ENCODE results near the gene ALG2. TPM values are rescaled to one million over a fixed set of nuclear protein-coding genes. Genes with fewer than 3 reads are reported as not detected.

Gene ALG2
- total and polyA plus RNA-seq, 2 of the 4 experiments (the other 2 are of a cell fraction) = 36.4 to 38.4 TPM

DNA sequence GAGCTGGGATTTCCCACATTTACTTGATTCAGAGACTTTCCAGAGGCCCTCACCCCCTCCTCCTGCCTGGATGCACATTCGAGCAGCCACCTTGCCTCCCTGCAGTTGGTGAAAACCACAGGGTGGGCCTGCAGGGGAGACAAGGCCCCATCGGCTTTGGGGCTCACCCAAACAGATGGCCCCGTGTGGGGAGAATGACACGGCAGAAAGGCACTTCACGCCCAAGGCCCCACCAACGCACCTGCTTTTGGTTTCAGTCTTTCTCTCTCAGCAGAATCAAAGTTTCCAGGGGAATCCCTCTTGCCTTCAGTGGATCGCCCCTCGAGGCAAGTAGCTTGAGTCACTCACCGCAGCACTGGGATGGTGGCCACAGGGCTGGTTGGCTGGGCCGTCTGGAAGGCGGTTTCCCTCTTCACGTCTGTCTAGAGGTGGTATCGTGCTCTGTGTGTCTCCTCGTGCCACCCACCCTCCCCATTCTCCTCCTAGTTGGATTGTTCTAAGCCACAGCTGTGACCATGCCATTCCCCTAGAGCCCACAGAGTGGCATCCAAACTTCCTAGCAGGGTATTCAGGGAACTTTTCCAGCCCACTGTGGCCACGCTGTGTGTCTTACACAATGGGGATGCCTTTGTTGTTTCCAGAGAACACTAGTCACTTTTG lies 32.2 kb upstream of the ALG2 start:
- H3K4me3 ChIP-seq (ENCODE audit: insufficient read depth, low read depth, low read length) = no peak overlapping the region

More for the DNA sequence above, 32.2 kb upstream of the ALG2 start:
- BruUV-seq (replicated peaks) = no TSS peak
- Histone ChIP-seq H3K27ac (ENCODE audit: insufficient read depth, low read length) (no peak overlapping the region), H2BK5ac (ENCODE audit: low read depth, low read length, poor library complexity, severe bottlenecking) (no peak overlapping the region), H3K14ac (replicated peaks; ENCODE audit: low read depth, low read length) (no peak overlapping the region), H3K79me1 (ENCODE audit: low read depth in 1 of 2, low read length in 2 of 2) (no peaks in the 10 kb centered on the region), H4K5ac (ENCODE audit: low read depth, low read length) (no peak overlapping the region), H3K27me3 (ENCODE audit: control insufficient read depth, insufficient read depth, low read length) (0 out of 2 replicates have a peak, but pooled peaks cover 4% of the 10 kb centered on the region), H4K8ac (ENCODE audit: low read depth in 2 of 2, low read length in 2 of 2) (no peak overlapping the region), H2BK120ac (ENCODE audit: low read depth, low read length) (no peak overlapping the region), H3K4ac (ENCODE audit: low read depth, low read length) (no peak overlapping the region), H4K20me1 (ENCODE audit: insufficient read depth, low read length) (no peaks in the 10 kb centered on the region), H2AFZ (replicated peaks; ENCODE audit: low read length, poor library complexity) (no peak overlapping the region), H3K18ac (ENCODE audit: low read depth, low read length) (no peak overlapping the region), H4K91ac (ENCODE audit: insufficient read depth, low read depth, low read length) (no peak overlapping the region), H3K9me3 (ENCODE audit: control insufficient read depth, insufficient read depth, low read length) (no peaks in the 10 kb centered on the region), H3K9me1 (ENCODE audit: insufficient read depth, low read length) (no peaks in the 10 kb centered on the region), H2BK20ac (ENCODE audit: low read depth, low read length) (no peak overlapping the region), H2AK5ac (ENCODE audit: low read depth, low read length) (no peak overlapping the region), H3K4me2 (ENCODE audit: low read depth, low read length) (no peak overlapping the region), H2AK9ac (replicated peaks; ENCODE audit: low read depth, low read length, poor library complexity) (no peak overlapping the region), H3K23ac (ENCODE audit: low read depth, low read length) (no peak overlapping the region), H3K4me1 (ENCODE audit: control insufficient read depth, insufficient read depth, low read length) (no peaks in the 10 kb centered on the region), H3K9ac (ENCODE audit: low read depth, low read length) (no peak overlapping the region), H3K36me3 (ENCODE audit: control insufficient read depth, insufficient read depth, low read length) (no peaks in the 10 kb centered on the region), H3K56ac (ENCODE audit: extremely low read depth, insufficient read depth, low read length) (no peak overlapping the region), H2BK15ac (ENCODE audit: low read depth, low read length) (no peak overlapping the region)
- in situ Hi-C loops (cut with MboI; ENCODE audit: low sequenced_read_pairs) (loop anchor here (25.0 kb wide), 3 partner anchors 558 to 958 kb away; partner anchors contain the start of gene NR4A3), intact Hi-C loops (cut with micrococcal nuclease) (no loop called here), dilution Hi-C loops (cut with HindIII; ENCODE audit: low sequenced_read_pairs, unreplicated experiment) (no loop called here)
- ChIA-PET CTCF (no interaction called here), POLR2A (ENCODE audit: unreplicated experiment) (no interaction called here)
- TF ChIP-seq, protein P1, sequence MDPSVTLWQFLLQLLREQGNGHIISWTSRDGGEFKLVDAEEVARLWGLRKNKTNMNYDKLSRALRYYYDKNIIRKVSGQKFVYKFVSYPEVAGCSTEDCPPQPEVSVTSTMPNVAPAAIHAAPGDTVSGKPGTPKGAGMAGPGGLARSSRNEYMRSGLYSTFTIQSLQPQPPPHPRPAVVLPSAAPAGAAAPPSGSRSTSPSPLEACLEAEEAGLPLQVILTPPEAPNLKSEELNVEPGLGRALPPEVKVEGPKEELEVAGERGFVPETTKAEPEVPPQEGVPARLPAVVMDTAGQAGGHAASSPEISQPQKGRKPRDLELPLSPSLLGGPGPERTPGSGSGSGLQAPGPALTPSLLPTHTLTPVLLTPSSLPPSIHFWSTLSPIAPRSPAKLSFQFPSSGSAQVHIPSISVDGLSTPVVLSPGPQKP (IDR thresholded peaks at IDR 0.05; ENCODE audit: borderline replicate concordance, low read depth, low read length) = no peak
- TF ChIP-seq CEBPB (IDR thresholded peaks at IDR 0.05; ENCODE audit: low read depth, low read length) = no peak
- TF ChIP-seq MXI1 (IDR thresholded peaks at IDR 0.05; ENCODE audit: borderline replicate concordance, low read depth, low read length) = no peak
- TF ChIP-seq, protein P2, sequence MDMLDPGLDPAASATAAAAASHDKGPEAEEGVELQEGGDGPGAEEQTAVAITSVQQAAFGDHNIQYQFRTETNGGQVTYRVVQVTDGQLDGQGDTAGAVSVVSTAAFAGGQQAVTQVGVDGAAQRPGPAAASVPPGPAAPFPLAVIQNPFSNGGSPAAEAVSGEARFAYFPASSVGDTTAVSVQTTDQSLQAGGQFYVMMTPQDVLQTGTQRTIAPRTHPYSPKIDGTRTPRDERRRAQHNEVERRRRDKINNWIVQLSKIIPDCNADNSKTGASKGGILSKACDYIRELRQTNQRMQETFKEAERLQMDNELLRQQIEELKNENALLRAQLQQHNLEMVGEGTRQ (IDR thresholded peaks at IDR 0.05; ENCODE audit: low read depth, low read length) = no peak
- no peak for TF ChIP-seq POLR2A (IDR thresholded peaks at IDR 0.05; ENCODE audit: low read depth, low read length)
- TF ChIP-seq MAZ (IDR thresholded peaks at IDR 0.05; ENCODE audit: borderline replicate concordance, low read depth, low read length) = no peak
- TF ChIP-seq, protein P3, sequence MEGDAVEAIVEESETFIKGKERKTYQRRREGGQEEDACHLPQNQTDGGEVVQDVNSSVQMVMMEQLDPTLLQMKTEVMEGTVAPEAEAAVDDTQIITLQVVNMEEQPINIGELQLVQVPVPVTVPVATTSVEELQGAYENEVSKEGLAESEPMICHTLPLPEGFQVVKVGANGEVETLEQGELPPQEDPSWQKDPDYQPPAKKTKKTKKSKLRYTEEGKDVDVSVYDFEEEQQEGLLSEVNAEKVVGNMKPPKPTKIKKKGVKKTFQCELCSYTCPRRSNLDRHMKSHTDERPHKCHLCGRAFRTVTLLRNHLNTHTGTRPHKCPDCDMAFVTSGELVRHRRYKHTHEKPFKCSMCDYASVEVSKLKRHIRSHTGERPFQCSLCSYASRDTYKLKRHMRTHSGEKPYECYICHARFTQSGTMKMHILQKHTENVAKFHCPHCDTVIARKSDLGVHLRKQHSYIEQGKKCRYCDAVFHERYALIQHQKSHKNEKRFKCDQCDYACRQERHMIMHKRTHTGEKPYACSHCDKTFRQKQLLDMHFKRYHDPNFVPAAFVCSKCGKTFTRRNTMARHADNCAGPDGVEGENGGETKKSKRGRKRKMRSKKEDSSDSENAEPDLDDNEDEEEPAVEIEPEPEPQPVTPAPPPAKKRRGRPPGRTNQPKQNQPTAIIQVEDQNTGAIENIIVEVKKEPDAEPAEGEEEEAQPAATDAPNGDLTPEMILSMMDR (conservative IDR thresholded peaks at IDR 0.05; ENCODE audit: low read depth, low read length) = no peak
- TF ChIP-seq MAFK (IDR thresholded peaks at IDR 0.05; ENCODE audit: low read depth, low read length) = no peak
- TF ChIP-seq BHLHE40 (IDR thresholded peaks at IDR 0.05; ENCODE audit: low read depth, low read length) = no peak
- no peak for TF ChIP-seq NFE2L2 (IDR thresholded peaks at IDR 0.05; ENCODE audit: low read depth, low read length)
- no peak for TF ChIP-seq RFX5 (IDR thresholded peaks at IDR 0.05; ENCODE audit: low read depth, low read length)
- TF ChIP-seq CHD1 (IDR thresholded peaks at IDR 0.05; ENCODE audit: low read depth, low read length) = no peak
- no peak for TF ChIP-seq RCOR1 (IDR thresholded peaks at IDR 0.05; ENCODE audit: insufficient replicate concordance, low read length)
- WGBS, 2 experiments (ENCODE audit: extremely low coverage in 2 of 2, insufficient read length in 1 of 2) = 82% methylated on average over 6 of the region's 15 CpGs; no CpG with 5 or more reads in 1 of the 2 experiments
- DNase-seq (no peak), ATAC-seq (ENCODE audit: low read depth) (no peak)
